Measurements from ENCODE around the gene USH2A.

Gene USH2A

DNA sequence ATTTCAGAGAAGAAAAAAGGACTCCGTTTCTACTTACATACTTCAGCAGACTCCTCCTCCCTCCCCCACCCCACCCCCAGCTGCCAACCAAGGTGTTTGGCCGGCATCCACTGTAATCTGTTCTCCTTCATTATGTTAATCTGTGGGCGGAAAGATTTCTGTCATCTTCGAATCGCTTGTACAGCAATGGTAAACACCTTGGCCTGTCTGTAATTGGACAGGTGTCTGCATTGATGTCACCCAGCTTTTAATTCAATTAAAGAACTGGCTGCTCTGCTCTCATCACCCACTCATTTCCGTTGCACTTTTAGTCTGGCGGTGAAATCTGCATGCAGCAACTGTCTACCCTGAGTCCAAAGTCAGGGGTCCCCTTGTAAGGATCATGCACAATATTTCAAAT is 368.6 kb downstream of the USH2A start:
- DNase-seq (ENCODE audit: extremely low spot score), result no peak
- POLR2A ChIA-PET, result no interaction called here
- CTCF ChIA-PET, result no interaction called here
- TF ChIP-seq, protein P1, sequence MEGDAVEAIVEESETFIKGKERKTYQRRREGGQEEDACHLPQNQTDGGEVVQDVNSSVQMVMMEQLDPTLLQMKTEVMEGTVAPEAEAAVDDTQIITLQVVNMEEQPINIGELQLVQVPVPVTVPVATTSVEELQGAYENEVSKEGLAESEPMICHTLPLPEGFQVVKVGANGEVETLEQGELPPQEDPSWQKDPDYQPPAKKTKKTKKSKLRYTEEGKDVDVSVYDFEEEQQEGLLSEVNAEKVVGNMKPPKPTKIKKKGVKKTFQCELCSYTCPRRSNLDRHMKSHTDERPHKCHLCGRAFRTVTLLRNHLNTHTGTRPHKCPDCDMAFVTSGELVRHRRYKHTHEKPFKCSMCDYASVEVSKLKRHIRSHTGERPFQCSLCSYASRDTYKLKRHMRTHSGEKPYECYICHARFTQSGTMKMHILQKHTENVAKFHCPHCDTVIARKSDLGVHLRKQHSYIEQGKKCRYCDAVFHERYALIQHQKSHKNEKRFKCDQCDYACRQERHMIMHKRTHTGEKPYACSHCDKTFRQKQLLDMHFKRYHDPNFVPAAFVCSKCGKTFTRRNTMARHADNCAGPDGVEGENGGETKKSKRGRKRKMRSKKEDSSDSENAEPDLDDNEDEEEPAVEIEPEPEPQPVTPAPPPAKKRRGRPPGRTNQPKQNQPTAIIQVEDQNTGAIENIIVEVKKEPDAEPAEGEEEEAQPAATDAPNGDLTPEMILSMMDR (IDR thresholded peaks at IDR 0.05; ENCODE audit: control extremely low read depth, extremely low read depth, low read depth, missing control alignments), result no peak

DNA sequence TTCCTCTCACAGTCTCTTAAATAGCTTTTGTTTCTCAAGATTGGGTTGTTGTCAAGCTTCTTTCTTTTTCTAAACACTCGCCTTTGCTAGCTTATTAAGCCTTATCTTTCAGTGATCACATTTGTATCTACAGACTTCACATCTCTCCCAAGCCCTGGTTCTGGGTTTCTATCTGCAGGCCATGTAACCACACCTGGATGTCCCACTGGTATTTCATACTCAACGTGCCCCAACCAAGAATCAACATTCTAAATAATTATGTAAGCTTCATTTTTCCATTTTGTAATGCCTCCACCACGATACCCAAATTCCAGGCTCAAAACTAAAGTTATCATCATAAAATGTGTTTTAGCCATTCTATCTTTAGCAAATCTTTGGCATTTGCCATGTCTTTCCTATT is 372.2 kb downstream of the USH2A start:
- TF ChIP-seq, protein P1 (IDR thresholded peaks at IDR 0.05; ENCODE audit: control extremely low read depth, extremely low read depth, low read depth, missing control alignments), result no peak
- DNase-seq (ENCODE audit: extremely low spot score), result no peak
- CTCF ChIA-PET, result interaction anchor here (1.6 kb wide), 1 partner anchor 27 kb away, joined by 3 read pairs; no protein-coding TSS in a partner anchor
- POLR2A ChIA-PET, result no interaction called here

DNA sequence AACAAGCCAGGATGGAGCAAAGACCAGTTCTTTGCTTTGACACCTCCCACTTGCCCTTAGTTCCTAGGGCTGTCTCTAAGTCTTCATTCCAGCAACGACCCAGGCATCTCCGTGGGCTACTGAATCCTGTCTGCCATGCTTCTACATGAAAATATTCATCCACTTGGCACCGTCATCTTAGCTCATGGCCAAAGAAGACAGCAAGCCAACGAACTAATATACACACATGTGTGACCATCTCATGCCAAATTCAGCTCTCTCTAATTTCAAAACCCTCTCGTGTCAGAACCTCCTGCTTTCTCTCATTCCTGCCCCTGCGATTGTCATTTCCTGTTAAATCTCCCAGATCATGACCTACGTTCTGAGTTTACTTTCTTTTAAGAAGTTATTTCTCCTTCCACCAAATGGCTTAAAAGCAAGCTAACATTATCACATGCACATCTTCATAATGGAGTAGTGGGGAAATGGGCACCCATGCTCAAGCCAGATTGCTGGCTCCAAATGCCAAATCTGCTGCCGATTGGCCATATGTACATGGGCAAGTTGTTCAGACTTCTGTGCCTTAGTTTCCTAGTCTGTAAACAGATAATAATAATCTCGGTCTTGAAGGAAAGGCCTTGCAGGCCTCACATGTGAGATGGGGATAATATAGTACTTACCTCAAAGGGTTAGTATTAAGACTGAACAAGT is 373.4 kb downstream of the USH2A start:
- no peak for DNase-seq (ENCODE audit: extremely low spot score)
- POLR2A ChIA-PET, result no interaction called here
- CTCF ChIA-PET, result interaction anchor here (0.7 to 1.0 kb wide), 2 partner anchors 9 kb away, joined by 3 to 4 read pairs; no protein-coding TSS in a partner anchor
- TF ChIP-seq, protein P1 (IDR thresholded peaks at IDR 0.05; ENCODE audit: control extremely low read depth, extremely low read depth, low read depth, missing control alignments), result no peak

DNA sequence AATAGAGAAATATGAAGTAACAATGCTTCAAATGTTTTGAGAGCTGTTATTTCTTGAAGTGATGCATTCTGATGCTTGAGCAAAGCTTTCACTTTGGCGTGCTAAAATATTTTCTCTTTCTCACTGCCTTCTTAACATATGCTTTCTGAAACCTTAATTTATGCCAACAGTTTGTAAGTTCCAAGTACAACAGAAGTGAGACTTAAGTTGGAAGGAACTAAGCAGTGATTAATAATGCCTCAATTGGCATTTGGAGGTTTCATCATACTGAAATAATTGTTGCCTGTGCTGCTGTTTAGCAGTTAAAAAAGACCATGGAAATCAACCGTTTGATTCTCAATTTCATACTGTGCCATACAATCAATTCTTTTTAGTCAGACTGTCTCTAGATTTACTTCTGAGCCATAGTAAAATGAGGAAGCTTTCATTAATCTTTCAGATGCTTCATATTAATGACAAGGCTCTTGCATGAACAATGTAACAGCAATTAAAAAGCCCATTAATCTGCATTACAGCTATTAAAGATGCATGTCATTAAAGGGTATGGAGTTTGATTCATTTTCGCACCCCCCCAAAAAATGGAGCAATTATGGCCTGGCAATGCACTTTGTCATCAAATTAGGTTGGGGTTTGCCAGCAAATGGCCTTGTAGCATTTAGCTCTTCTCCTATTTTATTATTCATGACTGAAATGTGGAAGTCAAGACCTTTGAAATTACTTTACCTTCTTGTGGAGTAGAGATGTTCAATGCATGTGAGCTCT is 375.3 kb downstream of the USH2A start:
- ChIA-PET POLR2A (no interaction called here), CTCF (no interaction called here)
- no peak for DNase-seq (ENCODE audit: extremely low spot score)
- TF ChIP-seq, protein P1 (IDR thresholded peaks at IDR 0.05; ENCODE audit: control extremely low read depth, extremely low read depth, low read depth, missing control alignments), result no peak

DNA sequence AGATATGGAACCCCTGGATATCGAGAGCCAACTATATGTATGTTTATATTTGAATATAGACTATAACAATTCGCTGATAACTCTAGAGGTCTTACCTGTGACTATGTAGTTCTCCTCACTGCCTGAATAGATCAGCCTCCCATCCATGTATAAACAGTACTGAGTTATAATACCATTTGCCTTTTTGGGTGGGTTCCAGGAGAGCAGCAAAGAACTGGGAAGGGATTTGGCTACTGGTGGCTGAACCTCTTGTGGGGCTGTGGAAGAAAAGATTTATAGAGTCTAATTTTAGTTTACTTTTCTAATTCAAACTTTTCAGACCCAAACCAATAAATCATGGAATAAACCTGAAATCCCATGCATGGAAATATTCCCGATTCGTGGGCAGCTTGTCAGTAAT is 376.9 kb downstream of the USH2A start:
- DNase-seq (ENCODE audit: extremely low spot score), result no peak
- ChIA-PET CTCF (no interaction called here), POLR2A (no interaction called here)
- TF ChIP-seq, protein P1 (IDR thresholded peaks at IDR 0.05; ENCODE audit: control extremely low read depth, extremely low read depth, low read depth, missing control alignments), result no peak

DNA sequence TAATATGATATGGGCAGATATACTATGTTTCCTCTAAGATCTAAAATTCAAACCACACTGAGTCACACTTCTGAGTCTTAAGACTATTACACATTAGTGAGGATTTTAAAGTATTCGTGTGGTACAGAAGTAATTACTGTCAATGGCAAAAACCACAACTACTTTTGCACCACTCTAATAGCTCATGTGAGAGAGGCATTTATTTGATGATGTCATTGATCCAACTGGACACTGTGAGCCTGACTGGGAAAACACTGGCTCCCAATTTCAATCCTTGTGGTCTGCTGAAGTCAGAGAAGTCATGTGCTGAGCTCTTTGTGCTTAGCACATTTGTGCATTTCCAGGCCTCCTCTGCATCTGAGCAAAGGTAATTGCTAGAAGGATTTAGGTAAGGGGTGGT is 377.8 kb downstream of the USH2A start:
- TF ChIP-seq, protein P1 (IDR thresholded peaks at IDR 0.05; ENCODE audit: control extremely low read depth, extremely low read depth, low read depth, missing control alignments), result no peak
- POLR2A ChIA-PET, result no interaction called here
- CTCF ChIA-PET, result no interaction called here
- no peak for DNase-seq (ENCODE audit: extremely low spot score)
